GM12874 (cell line): Measurements from ENCODE around the gene RPH3AL.

Experiments used
- CTCF ChIP-seq: IDR thresholded peaks from 2 replicates; pipeline ENCODE4 v1.5.1; 2011; ENCODE audit warnings: low read depth, mild to moderate bottlenecking, control low read depth, low read length, moderate library complexity; ENCODE audit not compliant: insufficient read depth

The RPH3AL gene

GRCh38 chr17:233473-233941 is 119.1 kb downstream of the RPH3AL start:
- no peak for TF ChIP-seq CTCF

- no peak for TF ChIP-seq CTCF
These were observed 120.4 kb downstream of the RPH3AL start for GRCh38 chr17:231966-232807.

- TF ChIP-seq CTCF: no peak
These were observed 121.2 kb downstream of the RPH3AL start for GRCh38 chr17:231191-231965.

- no peak for TF ChIP-seq CTCF
These were observed 122.2 kb downstream of the RPH3AL start for GRCh38 chr17:230395-230770.

- TF ChIP-seq CTCF: no peak
These were observed 122.8 kb downstream of the RPH3AL start for GRCh38 chr17:229709-230394.

GRCh38 chr17:228951-229708 is 123.5 kb downstream of the RPH3AL start:
- no peak for TF ChIP-seq CTCF
